Endothelial cell of umbilical vein (primary cell): ENCODE results near the gene TARBP1. TPM values are rescaled to one million over a fixed set of nuclear protein-coding genes. Genes with fewer than 3 reads are reported as not detected.

Experiments used
- BruUV-seq: library from RNA; stranded (reverse); fragments of 400-500 nt; replicated peaks from 2 replicates; lab custom pipeline; 2021; lab: Mats Ljungman, UMichigan
- CTCF ChIA-PET: fragments of 300-600, 350-600 bp; sonication (Branson Sonifier 250); formaldehyde crosslinking; loops from one replicate; lab custom pipeline; 2021; ENCODE audit warnings: antibody characterized with exemption, inconsistent platforms; lab: Charles Lee
- POLR2A ChIA-PET: fragments of 300-600, 350-600 bp; sonication (Branson Sonifier 250); formaldehyde crosslinking; loops from one replicate; lab custom pipeline; 2021; ENCODE audit warnings: antibody characterized with exemption, inconsistent platforms; lab: Charles Lee
- DNase-seq: peaks from one replicate; pipeline ENCODE4 v3.0.0-alpha.2; 2011; ENCODE audit warnings: low read depth, low spot score
- FAIRE-seq: peaks from 2 replicates; lab custom pipeline; 2011; peaks lifted over from hg19 to GRCh38; lab: Jason Lieb, UNC
- H2AFZ ChIP-seq: 2 replicates; pipeline ENCODE4 v1.6.0; 2012; ENCODE audit warnings: low read depth, low read length, control low read depth, inconsistent platforms
- H3K27ac ChIP-seq: 2 replicates; pipeline ENCODE4 v1.5.1; 2011; ENCODE audit warnings: low read depth, mild to moderate bottlenecking, control low read depth, low read length, moderate library complexity; ENCODE audit not compliant: insufficient read depth
- H3K27me3 ChIP-seq, 2 experiments: 2 replicates each; pipeline versions ENCODE4 v1.6.0 to v1.6.1; 2011; ENCODE audit warnings: low read length in 2 of 2, mixed read lengths in 1 of 2; ENCODE audit not compliant: control insufficient read depth in 2 of 2, insufficient read depth in 2 of 2
- H3K36me3 ChIP-seq, 2 experiments: 2 replicates in 1 of 2; 3 replicates in 1 of 2; pipeline ENCODE4 v1.5.1; 2011; ENCODE audit warnings: low read length in 2 of 2, mild to moderate bottlenecking in 1 of 2, moderate library complexity in 1 of 2; ENCODE audit not compliant: control insufficient read depth in 2 of 2, insufficient read depth in 2 of 2; ENCODE audit errors: extremely low read depth in 1 of 2
- H3K4me1 ChIP-seq: 3 replicates; pipeline ENCODE4 v1.5.1; 2011; ENCODE audit warnings: mild to moderate bottlenecking, low read length; ENCODE audit not compliant: control insufficient read depth, insufficient read depth; ENCODE audit errors: extremely low read depth
- H3K4me2 ChIP-seq: 2 replicates; pipeline ENCODE4 v1.6.1; 2011; ENCODE audit warnings: low read length, control low read depth, mixed read lengths; ENCODE audit not compliant: insufficient read depth
- H3K4me3 ChIP-seq, 3 experiments: fragments of 200-600 bp in 1 of 3; sonication (generic), shearing (Covaris generic) in 1 of 3; replicated peaks in 1 of 3; 2 replicates each; pipeline ENCODE4 v1.5.1; 2011 to 2016; ENCODE audit warnings: control low read depth in 3 of 3, low read length in 3 of 3, mild to moderate bottlenecking in 2 of 3, inconsistent platforms in 1 of 3, low read depth in 1 of 3, moderate library complexity in 1 of 3; ENCODE audit not compliant: insufficient read depth in 1 of 3
- H3K79me2 ChIP-seq: 2 replicates; pipeline ENCODE4 v1.6.0; 2012; ENCODE audit warnings: low read length, inconsistent platforms; ENCODE audit not compliant: control insufficient read depth, insufficient read depth
- H3K9ac ChIP-seq: replicated peaks from 2 replicates; pipeline ENCODE3; 2011; ENCODE audit warnings: low read length, control low read depth; ENCODE audit not compliant: insufficient read depth; ENCODE audit errors: extremely low read depth
- H3K9me1 ChIP-seq: replicated peaks from 3 replicates; pipeline ENCODE4 v1.6.0; 2011; ENCODE audit warnings: mild to moderate bottlenecking, low read length; ENCODE audit not compliant: control insufficient read depth, insufficient read depth; ENCODE audit errors: extremely low read depth
- H3K9me3 ChIP-seq: replicated peaks from 2 replicates; pipeline ENCODE4 v1.5.1; 2012; ENCODE audit warnings: low read length, inconsistent platforms; ENCODE audit not compliant: control insufficient read depth, insufficient read depth
- H4K20me1 ChIP-seq: replicated peaks from 2 replicates; pipeline ENCODE3; 2011; ENCODE audit warnings: mild to moderate bottlenecking, low read length; ENCODE audit not compliant: control insufficient read depth, insufficient read depth; ENCODE audit errors: extremely low read depth
- MYC ChIP-seq: IDR thresholded peaks from one replicate; pipeline ENCODE4 v1.6.1; 2011; ENCODE audit warnings: mild to moderate bottlenecking, low read depth, low read length
- dilution Hi-C: fragments of 300-500 bp; cut with MboI; formaldehyde crosslinking; loops from one replicate; pipeline ENCODE4 v1.15.0; 2019; ENCODE audit warnings: low sequenced_read_pairs; ENCODE audit not compliant: extremely low pct_ligation_motif_present
- intact Hi-C: fragments of 100-400 bp; cut with micrococcal nuclease; formaldehyde crosslinking; loops from one replicate; pipeline ENCODE4 v1.10.0; 2022
- polyA plus RNA-seq, 4 experiments: library from polyadenylated mRNA; depleted of rRNA in 3 of 4; stranded (reverse) in 3 of 4; unstranded in 1 of 4; fragments of >200 nt; gene quantifications; 2 replicates each; pipeline versions ENCODE4 v1.2.1 to v1.2.3, GENCODE V29; 2011 to 2012; ENCODE audit warnings: missing spikeins in 1 of 4
- total RNA-seq: library from RNA; stranded (reverse); gene quantifications from 2 replicates; pipeline ENCODE4 v1.2.3, GENCODE V29; 2021
- TF ChIP-seq, protein P1 (sequence below), 2 donors: IDR thresholded peaks; 1 replicate in 1 of 2; 2 replicates in 1 of 2; pipeline ENCODE4 v1.5.1; 2011; ENCODE audit warnings: low read length in 2 of 2, mild to moderate bottlenecking in 2 of 2, moderate library complexity in 2 of 2, control low read depth in 1 of 2, inconsistent platforms in 1 of 2, low read depth in 1 of 2; ENCODE audit not compliant: insufficient read depth in 1 of 2; ENCODE audit errors: extremely low read depth in 1 of 2
- TF ChIP-seq, protein P2 (sequence below): IDR thresholded peaks from 2 replicates; pipeline ENCODE4 v1.6.1; 2011; ENCODE audit not compliant: insufficient read depth, insufficient read length

Gene TARBP1
- total and polyA plus RNA-seq, 2 donors (not counting 3 experiments of a cell fraction or from before 2014, with no cell fraction given): 17.3 to 23.4 TPM

DNA sequence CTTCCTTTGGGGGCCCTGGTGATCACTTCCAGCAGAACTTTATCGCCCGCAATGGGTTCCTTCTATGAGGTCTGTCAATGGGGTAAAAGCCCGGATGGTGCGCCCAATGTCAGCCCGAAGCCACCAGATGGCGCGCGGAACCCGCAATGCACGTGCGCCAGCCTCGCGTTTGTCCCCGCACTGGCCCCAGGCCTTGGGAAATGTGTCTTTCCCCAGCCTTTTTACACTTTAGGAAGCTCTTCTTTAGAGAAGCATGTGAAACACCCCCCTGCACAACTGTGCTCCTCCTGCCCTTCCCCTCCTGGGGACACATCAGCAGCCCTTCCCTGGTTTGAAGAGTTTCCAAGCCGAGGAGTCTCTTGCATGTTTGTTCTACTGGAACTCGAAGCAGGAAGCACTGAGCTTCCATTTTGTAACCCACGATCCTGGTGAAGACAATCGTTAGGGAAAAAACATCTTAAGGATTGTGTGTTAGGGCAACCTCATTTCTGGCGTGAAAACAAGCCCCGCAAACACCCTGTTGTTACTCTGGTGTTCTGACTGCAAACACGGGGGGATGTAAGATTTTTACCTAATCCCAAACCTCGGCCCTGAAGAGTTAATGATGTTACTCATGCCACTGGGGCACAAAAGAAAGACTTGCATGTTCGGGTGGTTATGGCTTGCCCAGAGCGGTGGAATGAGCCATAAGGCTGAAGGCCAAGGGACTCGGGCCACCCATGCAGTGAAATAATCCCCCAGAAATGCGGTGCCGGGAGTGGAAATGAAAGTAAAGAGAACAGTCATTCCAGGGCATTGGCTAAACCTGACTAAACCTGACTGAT, 20.4 kb upstream of the TARBP1 start:
- Histone ChIP-seq H3K4me3 (no peak overlapping the region), H3K9me3 (no peaks in the 10 kb centered on the region), H3K9ac (peak overlapping the region; percentile 2), H3K79me2 (no peaks in the 10 kb centered on the region), H3K36me3 (no peaks in the 10 kb centered on the region), H4K20me1 (no peaks in the 10 kb centered on the region), H3K4me2 (peak overlapping the region; percentile 0), H3K4me1 (peaks cover 8% of the 10 kb centered on the region), H3K27me3 (no peaks in the 10 kb centered on the region), H3K9me1 (no peaks in the 10 kb centered on the region), H3K27ac (peak overlapping the region; percentile 26), H2AFZ (peak overlapping the region; percentile 79)
- CTCF ChIA-PET: interaction anchor here (0.6 to 3.9 kb wide), 65 partner anchors 9 to 609 kb away, joined by 3 to 116 read pairs (median 4); partner anchors contain the start of gene IRF2BP2
- dilution Hi-C loops (no loop called here), intact Hi-C loops (loop anchor here (1.0 to 2.0 kb wide), 13 partner anchors 45 to 605 kb away; no protein-coding TSS in a partner anchor)
- no TSS peak for BruUV-seq
- peak; percentile 86 for FAIRE-seq
- POLR2A ChIA-PET: interaction anchor here (0.7 to 1.4 kb wide), 3 partner anchors 17 to 585 kb away, joined by 3 to 4 read pairs (median 3); no protein-coding TSS in a partner anchor
- TF ChIP-seq, protein P1, sequence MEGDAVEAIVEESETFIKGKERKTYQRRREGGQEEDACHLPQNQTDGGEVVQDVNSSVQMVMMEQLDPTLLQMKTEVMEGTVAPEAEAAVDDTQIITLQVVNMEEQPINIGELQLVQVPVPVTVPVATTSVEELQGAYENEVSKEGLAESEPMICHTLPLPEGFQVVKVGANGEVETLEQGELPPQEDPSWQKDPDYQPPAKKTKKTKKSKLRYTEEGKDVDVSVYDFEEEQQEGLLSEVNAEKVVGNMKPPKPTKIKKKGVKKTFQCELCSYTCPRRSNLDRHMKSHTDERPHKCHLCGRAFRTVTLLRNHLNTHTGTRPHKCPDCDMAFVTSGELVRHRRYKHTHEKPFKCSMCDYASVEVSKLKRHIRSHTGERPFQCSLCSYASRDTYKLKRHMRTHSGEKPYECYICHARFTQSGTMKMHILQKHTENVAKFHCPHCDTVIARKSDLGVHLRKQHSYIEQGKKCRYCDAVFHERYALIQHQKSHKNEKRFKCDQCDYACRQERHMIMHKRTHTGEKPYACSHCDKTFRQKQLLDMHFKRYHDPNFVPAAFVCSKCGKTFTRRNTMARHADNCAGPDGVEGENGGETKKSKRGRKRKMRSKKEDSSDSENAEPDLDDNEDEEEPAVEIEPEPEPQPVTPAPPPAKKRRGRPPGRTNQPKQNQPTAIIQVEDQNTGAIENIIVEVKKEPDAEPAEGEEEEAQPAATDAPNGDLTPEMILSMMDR (IDR thresholded peaks at IDR 0.05; ENCODE audit: extremely low read depth in 1 of 2, insufficient read depth in 1 of 2, low read depth in 1 of 2, low read length in 2 of 2): peak; percentile 90 to 94
- no peak for TF ChIP-seq MYC
- TF ChIP-seq, protein P2, sequence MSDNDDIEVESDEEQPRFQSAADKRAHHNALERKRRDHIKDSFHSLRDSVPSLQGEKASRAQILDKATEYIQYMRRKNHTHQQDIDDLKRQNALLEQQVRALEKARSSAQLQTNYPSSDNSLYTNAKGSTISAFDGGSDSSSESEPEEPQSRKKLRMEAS: peak; percentile 68
- peak; percentile 84 for DNase-seq
